Activated naive CD8-positive, alpha-beta T cell treated with anti-CD3 and anti-CD28 coated beads, Interleukin-2, amount 50 U/mL, for 16 hours (primary cell): ENCODE measurements around the gene APLF.
A peak's percentile ranks its signal among the peaks of the same experiment; 100 is the strongest.
"Not testable (repeated sequence)": the region's sequence is repeated elsewhere in the genome, so short reads cannot be mapped to it uniquely, and the experiment has no call there.

ENCODE experiments used
- DNase-seq: peaks from one replicate; pipeline ENCODE4 v3.0.0-alpha.2; 2020; ENCODE audit warnings: low read depth, low spot score

APLF gene

DNA sequence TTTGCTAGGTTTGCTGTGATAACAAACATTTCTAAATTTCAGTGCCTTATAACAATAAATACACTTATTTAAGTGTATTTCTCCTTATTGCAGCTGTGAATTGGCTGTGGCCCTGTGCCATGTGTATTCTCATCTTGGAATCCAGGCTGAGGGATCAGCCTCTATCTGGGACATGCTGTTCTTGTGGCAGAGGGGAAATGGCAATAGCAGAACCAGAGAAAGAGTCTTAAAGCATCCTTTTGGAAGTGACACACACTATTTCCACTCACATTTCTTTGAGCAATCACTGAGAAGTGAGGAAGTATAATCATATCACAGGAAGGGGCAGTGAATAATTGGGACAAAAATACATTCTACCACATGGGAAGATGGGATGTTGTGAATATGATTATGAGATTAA is 109.8 kb downstream of the APLF start:
- DNase-seq, result no peak

DNA sequence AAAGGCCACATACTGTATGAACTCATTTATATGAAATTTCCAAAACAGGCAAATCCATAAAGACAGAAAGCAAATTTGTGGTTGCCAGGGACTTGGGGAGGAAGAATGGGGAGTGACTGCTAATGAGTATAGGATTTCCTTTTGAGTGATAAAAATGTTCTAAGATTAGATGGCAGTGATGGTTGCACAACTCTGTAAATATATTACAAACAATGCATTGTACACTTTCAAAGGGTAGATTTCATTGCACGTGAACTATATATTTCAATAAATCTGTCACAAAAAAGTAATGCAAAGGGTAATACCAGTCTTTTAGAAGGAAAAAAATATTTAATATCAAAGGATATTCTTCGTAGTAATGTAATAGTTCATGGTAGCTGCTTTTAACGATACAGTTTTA is 112.3 kb downstream of the APLF start:
- no peak for DNase-seq

DNA sequence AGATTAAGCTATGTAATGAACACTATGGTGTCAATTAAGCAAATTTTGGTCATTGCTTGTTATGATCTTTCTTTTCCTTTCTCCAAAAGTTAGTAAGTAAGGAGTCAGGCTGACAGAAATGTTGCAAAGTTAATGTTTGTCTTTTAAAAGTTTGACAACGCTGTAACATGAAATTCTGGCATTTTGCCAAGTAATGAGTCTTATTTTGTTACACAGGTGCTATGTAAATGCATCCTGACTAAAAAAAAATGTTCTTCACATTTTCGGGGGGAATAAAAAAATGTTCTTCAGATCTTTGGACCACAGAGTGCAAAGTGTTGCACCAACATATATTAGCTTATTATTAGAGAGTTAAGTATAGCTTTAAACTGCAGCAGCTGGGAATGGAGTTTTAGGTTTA is 121.2 kb downstream of the APLF start:
- no peak for DNase-seq

DNA sequence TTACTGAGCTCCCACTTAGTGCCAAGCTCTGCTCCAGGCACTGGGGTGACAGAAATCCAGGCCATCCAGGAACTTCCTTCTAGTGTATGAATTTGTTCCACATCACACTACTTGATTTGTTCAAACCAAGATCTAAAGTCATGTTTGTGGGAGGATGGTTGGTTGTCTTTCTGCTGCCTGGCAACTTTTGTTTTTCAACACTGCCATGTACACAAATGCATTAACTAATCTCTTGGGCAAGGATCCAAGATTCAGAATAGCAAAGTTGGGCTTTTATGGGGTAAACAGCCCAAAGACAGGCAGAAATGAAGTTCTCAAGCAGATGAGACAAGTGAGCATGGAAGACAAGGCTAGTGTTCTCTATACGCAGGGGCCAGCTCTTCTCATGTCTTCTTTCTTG is 122.6 kb downstream of the APLF start:
- no peak for DNase-seq

DNA sequence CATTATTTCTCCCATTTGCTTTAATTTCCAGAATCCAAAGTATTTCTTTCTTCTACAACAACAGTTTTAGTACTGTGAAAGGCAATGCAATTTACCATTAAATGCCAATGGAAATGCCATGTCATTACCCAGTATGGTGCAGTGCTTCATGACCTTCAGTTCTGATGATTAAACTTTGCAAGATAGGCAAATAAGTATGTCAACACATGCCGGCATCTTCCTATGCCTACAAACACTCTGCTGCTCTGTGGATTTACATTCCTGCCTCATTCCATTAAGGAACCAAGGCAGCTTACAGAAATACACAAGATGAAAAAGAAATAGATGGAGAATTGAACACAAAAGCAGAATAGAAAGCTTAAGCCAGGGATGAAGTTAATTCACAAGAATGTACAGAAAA is 123.3 kb downstream of the APLF start:
- DNase-seq, result no peak

DNA sequence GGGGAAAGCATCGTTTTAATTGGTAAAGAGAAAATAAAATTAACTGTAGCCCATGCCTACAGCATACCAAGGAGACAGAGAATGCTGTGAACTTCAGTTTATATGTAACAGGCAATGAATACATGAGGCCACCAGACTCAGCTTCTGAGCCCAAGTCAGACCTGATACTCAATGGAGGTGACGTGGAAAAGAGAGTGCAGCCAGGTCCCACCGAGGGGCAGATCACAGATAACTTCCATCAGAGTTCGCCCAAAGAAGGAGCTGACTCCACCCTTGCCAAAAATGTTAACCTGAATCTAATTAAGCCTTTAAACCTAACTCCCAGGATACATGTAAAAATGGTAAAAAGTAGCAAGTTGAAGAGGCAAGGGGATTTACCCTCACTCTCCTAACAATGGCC is 123.8 kb downstream of the APLF start:
- no peak for DNase-seq

DNA sequence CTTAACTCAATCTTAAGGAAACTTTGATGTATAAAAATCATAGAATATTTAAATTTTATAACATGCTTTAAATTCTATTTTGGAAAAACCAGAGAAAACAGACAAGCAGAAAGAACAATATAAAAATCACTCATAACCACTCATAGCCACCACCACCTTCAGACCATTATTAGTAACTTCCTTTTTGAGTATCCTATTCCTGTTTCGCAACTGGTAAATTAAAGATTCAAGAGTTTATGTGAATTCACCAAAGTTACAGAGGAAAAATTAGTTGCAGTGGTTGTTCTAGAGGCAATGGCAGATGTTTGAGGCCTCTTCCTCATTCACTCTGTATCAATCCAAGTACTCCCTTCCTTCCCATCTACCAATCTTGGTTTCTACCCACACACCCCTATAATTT is 126.7 kb downstream of the APLF start:
- DNase-seq, result no peak

DNA sequence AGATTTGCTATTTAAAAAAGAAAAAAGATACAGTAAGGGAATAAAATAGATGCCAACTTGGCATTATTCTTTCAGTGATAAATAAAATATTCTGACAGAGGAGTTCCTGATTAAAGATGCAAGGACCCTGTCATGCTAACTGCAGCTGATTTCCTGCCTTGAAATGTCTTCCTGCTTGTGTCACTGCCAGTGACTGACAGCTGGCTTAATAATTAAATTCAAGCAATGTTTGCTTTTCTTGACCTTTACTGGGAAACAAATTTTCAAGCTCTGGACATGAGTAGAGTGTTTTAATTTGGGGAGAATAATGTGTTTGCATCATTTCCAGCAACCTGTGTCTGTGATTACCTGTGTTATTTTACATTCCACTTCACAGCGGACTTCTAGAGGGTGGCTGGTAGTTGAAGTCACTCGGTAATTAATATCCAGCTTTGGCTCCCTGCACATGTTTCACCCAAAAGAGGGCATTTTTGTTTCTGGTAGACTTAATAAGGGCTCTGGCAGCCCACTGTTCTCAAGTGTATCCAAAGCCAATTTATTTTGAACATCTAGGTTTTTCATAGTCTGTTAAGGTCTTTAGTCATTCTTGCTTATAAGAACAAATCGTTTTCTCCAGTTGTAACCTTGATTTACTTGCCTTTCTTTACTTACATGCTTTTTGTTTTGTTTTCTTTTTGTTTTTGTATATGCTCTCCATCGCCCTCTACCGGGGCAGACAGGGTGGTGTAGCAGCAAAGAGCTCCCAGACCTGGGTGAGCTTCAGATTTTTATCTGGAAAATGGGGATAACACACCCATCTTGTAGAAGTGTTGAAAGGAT is 127.5 kb downstream of the APLF start:
- DNase-seq, result peak; percentile 1

DNA sequence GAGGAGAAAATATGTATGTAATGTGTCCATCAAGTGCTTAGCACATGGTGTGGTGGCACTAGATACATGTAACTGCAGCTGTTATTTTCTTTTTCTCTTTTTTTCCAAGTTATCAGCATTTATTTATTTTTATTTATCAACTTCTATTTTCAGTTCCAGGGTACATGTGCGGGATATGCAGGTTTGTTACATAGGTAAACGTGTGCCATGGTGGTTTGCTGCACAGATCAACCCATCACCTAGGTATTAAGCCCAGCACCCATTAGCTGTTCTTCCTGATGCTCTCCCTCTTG is 128.1 kb downstream of the APLF start:
- DNase-seq, result not testable (repeated sequence)

DNA sequence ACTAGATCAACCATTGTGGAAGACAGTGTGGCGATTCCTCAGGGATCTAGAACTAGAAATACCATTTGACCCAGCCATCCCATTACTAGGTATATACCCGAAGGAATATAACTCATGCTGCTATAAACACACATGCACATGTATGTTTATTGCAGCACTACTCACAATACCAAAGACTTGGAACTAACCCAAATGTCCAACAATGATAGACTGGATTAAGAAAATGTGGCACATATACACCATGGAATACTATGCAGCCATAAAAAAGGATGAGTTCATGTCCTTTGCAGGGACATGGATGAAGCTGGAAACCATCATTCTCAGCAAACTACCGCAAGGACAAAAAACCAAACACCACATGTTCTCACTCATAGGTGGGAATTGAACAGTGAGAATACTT is 133.1 kb downstream of the APLF start:
- not testable (repeated sequence) for DNase-seq

DNA sequence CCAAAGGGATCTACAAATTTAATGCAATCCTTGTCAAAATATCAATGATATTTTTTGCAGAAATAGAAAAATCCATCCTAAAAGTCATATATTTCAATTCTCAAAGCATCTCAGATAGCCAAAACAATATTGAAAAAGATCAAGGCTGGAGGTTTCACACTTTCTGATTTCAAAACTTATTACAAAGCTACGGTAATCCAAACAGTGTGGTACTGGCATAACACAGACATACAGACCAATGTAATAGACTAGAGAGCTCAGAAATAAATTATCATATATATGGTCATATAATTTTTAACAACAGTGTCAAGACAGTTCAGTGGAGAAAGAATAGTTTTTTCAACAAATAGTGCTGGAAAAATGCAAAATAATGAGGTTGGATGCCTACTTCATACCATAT is 135.7 kb downstream of the APLF start:
- no peak for DNase-seq

DNA sequence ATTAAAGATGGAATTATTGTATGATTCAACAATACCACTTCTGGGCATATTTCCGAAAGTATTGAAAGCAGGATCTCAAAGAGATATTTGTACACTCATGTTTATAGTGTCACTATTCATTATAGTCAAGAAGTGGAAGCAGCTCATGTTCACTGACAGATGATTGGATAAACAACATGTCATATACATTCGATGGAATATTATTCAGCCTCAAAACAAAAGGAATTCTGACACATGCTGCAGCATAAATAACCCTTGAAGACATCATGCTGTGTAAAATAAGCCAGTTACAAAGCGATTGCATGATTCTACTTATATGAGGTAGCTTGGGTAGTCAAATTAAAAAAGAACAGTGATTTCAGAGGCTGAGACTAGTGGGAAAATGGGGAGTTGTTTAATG is 136.7 kb downstream of the APLF start:
- no peak for DNase-seq

DNA sequence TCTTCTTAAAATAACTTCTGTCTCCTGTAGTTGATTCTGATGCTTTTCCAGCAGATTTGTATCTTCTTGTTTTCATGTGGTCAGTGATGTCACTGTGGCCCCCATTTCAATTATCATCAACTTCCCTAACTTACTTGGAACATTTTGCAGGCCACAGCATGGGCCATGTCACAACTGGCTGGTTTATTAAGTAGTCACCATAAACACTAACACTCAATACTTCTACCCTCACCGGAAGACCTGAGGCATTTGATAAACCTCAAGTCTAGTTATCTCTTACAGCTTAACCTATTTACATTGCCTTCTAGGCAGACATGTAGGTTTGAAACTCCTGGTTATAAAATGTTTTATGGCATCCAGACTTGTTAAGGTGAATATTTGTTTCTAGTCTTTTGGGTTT is 138.6 kb downstream of the APLF start:
- DNase-seq, result no peak

DNA sequence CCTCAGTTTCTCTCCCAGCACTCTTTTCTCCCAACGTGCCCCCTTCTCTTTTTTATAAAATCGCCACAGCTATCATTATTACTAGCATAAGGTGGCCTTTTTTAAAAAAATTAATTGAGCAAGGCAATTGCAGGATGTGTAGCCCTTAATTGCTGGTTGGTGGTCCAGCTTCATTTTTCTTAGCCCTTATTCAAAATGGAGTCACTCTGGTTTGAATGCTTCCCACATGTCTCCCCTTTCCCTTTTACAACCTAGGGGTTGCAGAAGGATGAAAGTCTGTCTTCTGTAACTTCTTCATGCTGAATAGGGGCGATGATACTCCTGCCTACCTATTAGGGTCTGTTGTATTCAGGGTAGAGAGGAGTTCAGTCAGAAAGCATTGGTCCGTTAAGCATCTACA is 139.4 kb downstream of the APLF start:
- DNase-seq, result no peak

DNA sequence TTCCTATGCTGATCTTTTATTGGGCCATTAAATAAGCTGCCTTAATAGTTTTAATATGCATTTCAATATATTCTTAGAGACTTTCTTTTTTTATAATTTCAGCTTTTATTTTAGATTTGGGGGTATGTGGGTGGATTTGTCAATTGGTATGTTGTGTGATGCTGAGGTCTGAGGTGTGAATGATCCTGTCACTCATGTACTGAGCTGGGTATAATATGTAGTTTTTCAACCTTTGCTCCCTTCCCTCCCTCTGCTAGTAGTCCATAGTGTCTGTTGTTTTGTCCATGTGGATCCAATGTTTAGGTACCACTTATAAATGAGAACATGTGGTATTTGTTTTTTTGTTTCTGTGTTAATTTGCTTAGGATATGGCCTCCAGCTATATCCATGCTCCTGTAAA is 140.5 kb downstream of the APLF start:
- no peak for DNase-seq

DNA sequence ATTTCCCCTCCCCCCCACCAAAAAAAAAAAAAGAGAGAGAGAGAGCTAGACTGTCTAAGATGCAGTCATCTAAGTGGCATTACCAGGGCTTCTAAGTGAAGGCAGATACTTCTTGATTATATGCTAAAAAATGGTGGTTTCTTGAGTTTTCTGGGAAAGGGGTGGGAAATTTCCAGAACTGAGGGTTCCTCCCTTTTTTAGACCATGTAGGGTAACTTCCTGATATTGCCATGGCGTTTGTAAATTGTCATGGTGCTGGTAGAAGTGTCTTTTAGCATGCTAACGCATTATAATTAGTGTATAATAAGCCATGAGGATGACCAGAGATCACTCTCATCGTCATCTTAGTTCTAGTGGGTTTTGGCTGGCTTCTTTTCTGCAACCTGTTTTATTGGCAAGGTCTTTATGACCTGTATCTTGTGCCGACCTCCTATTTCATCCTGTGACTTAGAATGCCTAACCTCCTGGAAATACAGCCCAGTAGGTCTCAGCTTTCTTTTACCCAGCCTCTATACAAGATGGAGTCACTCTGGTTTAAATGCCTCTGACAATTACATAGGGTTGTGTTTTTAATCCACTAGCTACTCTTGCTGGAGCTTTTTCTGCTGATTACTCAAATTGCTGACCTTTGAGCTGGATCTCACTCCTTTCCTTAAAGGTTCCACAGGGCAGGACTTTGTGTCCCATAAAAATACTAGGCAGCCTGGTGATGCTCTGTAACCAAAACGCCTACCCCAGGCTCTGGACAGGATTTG is 145.6 kb downstream of the APLF start:
- DNase-seq, result no peak

DNA sequence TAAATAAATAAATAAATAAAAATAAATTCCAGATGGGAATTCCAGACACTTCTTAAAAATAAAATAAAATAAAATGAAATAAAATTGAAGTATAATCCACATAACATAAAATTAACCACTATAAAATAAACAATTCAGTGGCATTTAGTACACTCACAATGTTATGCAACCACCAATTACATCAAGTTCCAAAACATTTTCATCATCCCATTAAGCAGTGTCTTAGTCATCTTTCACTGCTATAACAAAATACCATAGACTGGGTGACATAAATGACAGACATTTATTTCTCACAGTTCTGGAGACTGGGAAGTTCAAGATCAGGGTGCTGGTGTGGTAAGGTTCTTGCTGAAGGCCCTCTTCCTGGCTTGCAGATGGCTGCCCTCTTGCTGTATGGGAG is 153.4 kb downstream of the APLF start:
- DNase-seq, result no peak

DNA sequence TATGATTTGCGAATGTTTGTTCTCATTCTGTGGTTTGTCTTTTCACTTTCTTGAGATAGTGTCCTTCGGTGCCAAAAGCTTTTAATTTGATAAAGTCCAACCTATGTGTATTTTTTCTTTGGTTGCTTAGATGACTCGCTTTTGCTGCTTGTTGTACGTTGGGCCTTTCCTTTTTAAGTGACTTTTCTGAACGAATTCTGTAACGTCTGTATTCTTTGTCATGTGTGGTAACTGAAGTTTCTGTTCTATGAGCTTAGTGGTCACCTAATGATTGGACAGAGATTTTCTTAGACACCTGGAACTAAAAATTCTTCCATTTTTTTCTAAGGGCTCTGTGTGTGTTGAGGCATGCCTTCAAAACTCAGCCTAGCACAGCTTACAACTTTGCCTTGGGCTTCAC is 156.4 kb downstream of the APLF start:
- no peak for DNase-seq

DNA sequence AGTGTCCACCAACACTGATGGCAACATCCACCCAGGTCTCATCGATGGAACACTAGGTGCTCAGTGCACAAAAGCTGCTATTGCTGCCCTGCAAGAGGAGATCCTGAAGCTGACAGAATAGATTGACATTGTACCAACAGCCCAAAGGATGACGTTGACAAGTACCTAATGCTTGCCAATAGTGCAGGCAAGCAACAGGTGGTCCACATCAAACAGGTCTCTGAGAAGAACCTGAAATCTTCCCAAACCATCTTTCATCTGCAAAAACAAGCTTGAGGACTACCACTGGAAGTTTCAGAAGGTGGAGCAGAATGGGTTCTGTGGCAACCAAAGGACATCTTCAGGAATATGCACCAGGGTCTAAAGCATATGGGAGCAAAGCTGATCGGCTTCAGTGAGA is 160.2 kb downstream of the APLF start:
- no peak for DNase-seq
